ENCODE data around the gene IBA57. TPM values are rescaled to one million over a fixed set of nuclear protein-coding genes. Genes with fewer than 3 reads are reported as not detected.

Gene IBA57
- polyA plus RNA-seq, 1 of the 3 experiments (the other 2 are of a cell fraction) = 1.8 TPM

GRCh38 chr1:228190778-228191177 is 25.2 kb downstream of the IBA57 start:
- H3K9ac ChIP-seq = no peak overlapping the region
- CTCF ChIA-PET = interaction anchor here (0.6 kb wide), 1 partner anchor 16 kb away, joined by 3 read pairs; no protein-coding TSS in a partner anchor
- TF ChIP-seq CTCF (IDR thresholded peaks at IDR 0.05) (no peak), RXRA (IDR thresholded peaks at IDR 0.05; ENCODE audit: borderline replicate concordance, low read depth) (no peak), ELF1 (IDR thresholded peaks at IDR 0.05) (no peak), FOXJ3 (CRISPR knock-in tag; IDR thresholded peaks at IDR 0.05) (no peak), RCOR1 (IDR thresholded peaks at IDR 0.05; ENCODE audit: low read length) (no peak), ZBTB33 (IDR thresholded peaks at IDR 0.05; ENCODE audit: borderline replicate concordance, low read depth) (no peak), TCF12 (IDR thresholded peaks at IDR 0.05) (no peak)
- no peak for DNase-seq
- H3K36me3 ChIP-seq (replicated peaks in 1 of 2; ENCODE audit: control insufficient read depth in 1 of 2, insufficient read depth in 2 of 2, low read length in 1 of 2) = no peaks in the 10 kb centered on the region
- H2AFZ ChIP-seq (ENCODE audit: low read depth) = no peak overlapping the region
- H3K4me2 ChIP-seq = no peak overlapping the region
- H3K9me3 ChIP-seq = peaks cover 5% of the 10 kb centered on the region; the same call in 1 of the 2 replicates
- 72% methylated on average over 5 of the region's 5 CpGs for WGBS (ENCODE audit: low lambda C conversion rate)
- H3K79me2 ChIP-seq (ENCODE audit: insufficient read depth) = no peaks in the 10 kb centered on the region
- no peaks in the 10 kb centered on the region for H3K27me3 ChIP-seq (ENCODE audit: insufficient read depth)
- no peaks in the 10 kb centered on the region for H4K20me1 ChIP-seq (ENCODE audit: insufficient read depth)
- H3K9me2 ChIP-seq = no peaks in the 10 kb centered on the region
- no peaks in the 10 kb centered on the region for H3F3A ChIP-seq (replicated peaks; ENCODE audit: insufficient read depth)
- no peak overlapping the region for H3K4me3 ChIP-seq (ENCODE audit: low read depth in 2 of 2, low read length in 1 of 2)
- no peaks in the 10 kb centered on the region for H3K4me1 ChIP-seq (ENCODE audit: control insufficient read depth in 1 of 2, insufficient read depth in 2 of 2, low read depth in 1 of 2, low read length in 1 of 2)
- no peak overlapping the region for H3K27ac ChIP-seq (ENCODE audit: low read depth in 2 of 2, low read length in 1 of 2)
- POLR2A ChIA-PET = no interaction called here

- no peak overlapping the region for H3K4me2 ChIP-seq
- no peak overlapping the region for H2AFZ ChIP-seq (ENCODE audit: low read depth)
- H3K4me3 ChIP-seq (ENCODE audit: low read depth in 2 of 2, low read length in 1 of 2) = no peak overlapping the region
- H3K4me1 ChIP-seq (ENCODE audit: control insufficient read depth in 1 of 2, insufficient read depth in 2 of 2, low read depth in 1 of 2, low read length in 1 of 2) = no peaks in the 10 kb centered on the region
- POLR2A ChIA-PET = no interaction called here
- TF ChIP-seq SIN3A (IDR thresholded peaks at IDR 0.05; ENCODE audit: borderline replicate concordance, low read depth, low read length) (no peak), POLR2AphosphoS5 (IDR thresholded peaks at IDR 0.05; ENCODE audit: low read depth, low read length) (no peak), FOXM1 (IDR thresholded peaks at IDR 0.05; ENCODE audit: low read depth) (no peak), EZH2phosphoT487 (IDR thresholded peaks at IDR 0.05; ENCODE audit: borderline replicate concordance, low read depth) (no peak), TAF1 (IDR thresholded peaks at IDR 0.05; ENCODE audit: borderline replicate concordance, low read depth, low read length) (no peak), USF1 (IDR thresholded peaks at IDR 0.05; ENCODE audit: borderline replicate concordance, low read depth) (no peak), MXI1 (IDR thresholded peaks at IDR 0.05; ENCODE audit: low read depth, low read length) (no peak), RCOR1 (IDR thresholded peaks at IDR 0.05; ENCODE audit: low read length) (no peak), JUND (IDR thresholded peaks at IDR 0.05) (no peak), CTCF (IDR thresholded peaks at IDR 0.05) (no peak), MAX (IDR thresholded peaks at IDR 0.05; ENCODE audit: low read depth) (no peak), TEAD4 (IDR thresholded peaks at IDR 0.05; ENCODE audit: borderline replicate concordance, insufficient read depth) (no peak), FOSL2 (IDR thresholded peaks at IDR 0.05; ENCODE audit: borderline replicate concordance, low read depth) (no peak)
- H3K9me2 ChIP-seq = no peaks in the 10 kb centered on the region
- WGBS (ENCODE audit: low lambda C conversion rate) = 54% methylated on average over 3 of the region's 3 CpGs
- CTCF ChIA-PET = no interaction called here
- H3K27ac ChIP-seq (ENCODE audit: low read depth in 2 of 2, low read length in 1 of 2) = no peak overlapping the region
- no peak overlapping the region for H3K9ac ChIP-seq
- no peaks in the 10 kb centered on the region for H3K27me3 ChIP-seq (ENCODE audit: insufficient read depth)
- peaks cover 7% of the 10 kb centered on the region for H3F3A ChIP-seq (replicated peaks; ENCODE audit: insufficient read depth)
- H4K20me1 ChIP-seq (ENCODE audit: insufficient read depth) = no peaks in the 10 kb centered on the region
- H3K79me2 ChIP-seq (ENCODE audit: insufficient read depth) = no peaks in the 10 kb centered on the region
- H3K36me3 ChIP-seq (replicated peaks in 1 of 2; ENCODE audit: control insufficient read depth in 1 of 2, insufficient read depth in 2 of 2, low read length in 1 of 2) = peaks cover 0 to 3% of the 10 kb centered on the region in 2 experiments
- H3K9me3 ChIP-seq = peaks cover 5% of the 10 kb centered on the region
- no peak for DNase-seq
Observed at GRCh38 chr1:228194436-228194835, 28.8 kb downstream of the IBA57 start.
